Fibroblast of villous mesenchyme (primary cell): Measurements from ENCODE around the gene RASL11B. TPM values are rescaled to one million over a fixed set of nuclear protein-coding genes. Genes with fewer than 3 reads are reported as not detected.
A peak's percentile ranks its signal among the peaks of the same experiment; 100 is the strongest.
"Not testable (repeated sequence)": the region's sequence is repeated elsewhere in the genome, so short reads cannot be mapped to it uniquely, and the experiment has no call there.

Experiments used
- DNase-seq: peaks from one replicate; pipeline ENCODE4 v3.0.0-alpha.2; 2010; ENCODE audit warnings: low read depth
- H3K4me3 ChIP-seq: 2 replicates; pipeline ENCODE4 v1.5.1; 2011; ENCODE audit warnings: low read depth, mild to moderate bottlenecking, low read length
- total RNA-seq: library from RNA; depleted of rRNA; stranded (reverse); fragments of >200 nt; gene quantifications from 2 replicates; pipeline ENCODE4 v1.2.3, GENCODE V29; 2012
- TF ChIP-seq, protein P1 (sequence below): IDR thresholded peaks from 2 replicates; pipeline ENCODE4 v1.5.1; 2012; ENCODE audit warnings: low read depth, mild to moderate bottlenecking, low read length; ENCODE audit not compliant: insufficient read depth

The RASL11B gene
- total RNA-seq, 1 donor: 0.43 TPM

GRCh38 chr4:52824603-52825459 lies 37.3 kb upstream of the RASL11B start:
- TF ChIP-seq, protein P1, sequence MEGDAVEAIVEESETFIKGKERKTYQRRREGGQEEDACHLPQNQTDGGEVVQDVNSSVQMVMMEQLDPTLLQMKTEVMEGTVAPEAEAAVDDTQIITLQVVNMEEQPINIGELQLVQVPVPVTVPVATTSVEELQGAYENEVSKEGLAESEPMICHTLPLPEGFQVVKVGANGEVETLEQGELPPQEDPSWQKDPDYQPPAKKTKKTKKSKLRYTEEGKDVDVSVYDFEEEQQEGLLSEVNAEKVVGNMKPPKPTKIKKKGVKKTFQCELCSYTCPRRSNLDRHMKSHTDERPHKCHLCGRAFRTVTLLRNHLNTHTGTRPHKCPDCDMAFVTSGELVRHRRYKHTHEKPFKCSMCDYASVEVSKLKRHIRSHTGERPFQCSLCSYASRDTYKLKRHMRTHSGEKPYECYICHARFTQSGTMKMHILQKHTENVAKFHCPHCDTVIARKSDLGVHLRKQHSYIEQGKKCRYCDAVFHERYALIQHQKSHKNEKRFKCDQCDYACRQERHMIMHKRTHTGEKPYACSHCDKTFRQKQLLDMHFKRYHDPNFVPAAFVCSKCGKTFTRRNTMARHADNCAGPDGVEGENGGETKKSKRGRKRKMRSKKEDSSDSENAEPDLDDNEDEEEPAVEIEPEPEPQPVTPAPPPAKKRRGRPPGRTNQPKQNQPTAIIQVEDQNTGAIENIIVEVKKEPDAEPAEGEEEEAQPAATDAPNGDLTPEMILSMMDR: no peak
- peak; percentile 94 for DNase-seq
- H3K4me3 ChIP-seq: no peak overlapping the region

DNA sequence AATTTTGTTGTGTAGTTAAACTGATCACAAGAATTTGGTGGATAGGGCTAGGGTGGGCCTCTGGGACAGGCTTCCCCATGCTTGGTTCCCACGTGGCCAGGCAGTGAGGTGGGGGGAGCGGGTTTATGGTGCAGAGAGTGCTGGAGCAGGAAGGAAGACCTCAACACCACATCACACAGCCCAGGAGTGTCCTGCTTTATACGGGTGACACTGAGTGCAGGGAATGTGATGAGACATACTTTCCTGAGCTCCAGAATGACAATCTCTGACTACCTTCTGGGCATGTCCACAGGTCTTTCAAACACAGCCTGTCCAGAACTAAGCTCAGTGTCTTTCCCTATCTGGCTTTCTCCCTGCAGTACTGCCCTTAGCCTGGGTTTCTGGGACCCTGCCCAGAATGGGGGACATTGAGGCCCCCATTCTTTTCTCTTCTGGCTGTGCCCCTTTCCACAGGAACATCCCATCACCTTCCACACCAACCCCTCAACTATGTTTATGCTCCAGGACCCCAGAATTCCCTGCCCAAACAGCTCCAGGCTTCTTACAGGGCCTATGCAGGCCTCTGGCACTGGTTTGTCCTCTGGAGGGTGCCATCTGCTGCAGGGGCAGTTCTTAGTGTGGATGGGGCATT lies 36.5 kb upstream of the RASL11B start:
- no peak overlapping the region for H3K4me3 ChIP-seq
- TF ChIP-seq, protein P1: no peak
- no peak for DNase-seq

DNA sequence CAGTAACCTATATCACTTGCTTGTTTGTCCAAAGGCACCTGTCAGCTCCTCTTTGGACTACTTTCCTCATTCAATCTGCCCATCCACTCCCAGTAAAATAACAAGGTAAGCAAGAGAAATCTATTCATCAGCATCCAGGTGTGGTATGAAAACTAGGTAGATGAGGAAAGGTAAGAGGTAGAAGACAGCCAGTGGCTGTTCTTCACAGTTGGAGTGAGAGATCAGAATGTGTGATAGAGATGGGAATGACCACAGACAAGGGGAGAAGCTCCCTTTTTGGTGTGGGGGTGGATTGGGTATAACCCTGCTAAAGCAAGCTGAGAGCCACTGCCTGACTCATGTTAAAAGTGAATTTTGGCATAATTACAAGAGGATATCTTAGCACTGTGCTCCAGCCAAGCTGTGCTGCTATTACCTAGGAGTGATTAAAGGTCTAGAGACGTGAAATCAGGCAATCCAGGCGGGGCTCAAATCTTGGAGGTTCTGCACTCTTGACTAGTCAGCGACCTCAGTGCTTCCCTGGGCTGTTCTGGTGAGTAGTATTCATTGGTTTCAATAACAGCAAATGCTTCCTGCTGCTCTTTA lies 28.1 kb upstream of the RASL11B start:
- TF ChIP-seq, protein P1: no peak
- H3K4me3 ChIP-seq: no peak overlapping the region
- no peak for DNase-seq

GRCh38 chr4:52834641-52835456 lies 27.3 kb upstream of the RASL11B start:
- H3K4me3 ChIP-seq, DNase-seq: not testable (repeated sequence)

DNA sequence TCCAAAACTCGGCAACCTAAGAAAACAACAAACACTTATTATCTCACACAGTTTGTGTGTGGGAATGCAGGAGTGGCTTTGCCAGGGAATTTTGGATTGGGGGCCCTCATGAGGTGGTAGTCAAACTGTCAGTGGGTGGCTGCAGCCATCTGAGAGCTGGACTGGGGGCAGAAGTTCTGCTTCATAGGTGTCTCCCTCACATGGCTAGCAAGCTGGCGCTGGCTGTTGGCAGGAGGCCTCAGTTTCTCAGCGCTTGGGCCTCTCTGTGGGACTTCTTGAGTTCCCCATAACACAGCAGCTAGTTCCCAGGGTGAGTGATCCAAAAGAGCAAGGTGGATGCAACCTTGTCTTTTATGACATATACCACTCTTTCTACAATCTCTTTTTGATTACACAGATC lies 26.0 kb upstream of the RASL11B start:
- DNase-seq: no peak
- TF ChIP-seq, protein P1: no peak
- H3K4me3 ChIP-seq: no peak overlapping the region

DNA sequence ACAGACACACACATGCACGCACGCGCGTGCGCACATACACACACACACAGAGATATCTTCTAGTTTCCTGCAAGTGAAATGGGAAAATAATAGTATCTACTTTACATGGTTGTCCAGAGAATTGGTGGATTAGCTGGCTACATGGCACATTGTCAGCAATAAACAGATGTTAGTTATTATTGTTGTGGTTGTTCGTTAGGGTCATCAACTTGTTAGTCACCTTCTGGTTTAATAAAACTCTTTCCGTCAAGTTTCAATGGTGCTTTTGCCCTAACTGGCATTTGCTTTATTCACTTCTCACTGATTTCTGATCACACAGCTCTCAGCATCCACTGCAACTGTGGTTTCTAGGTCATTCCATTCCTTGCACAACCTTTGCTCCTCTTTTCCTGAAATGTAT lies 25.4 kb upstream of the RASL11B start:
- peak; percentile 28 for DNase-seq
- no peak overlapping the region for H3K4me3 ChIP-seq
- TF ChIP-seq, protein P1: no peak
